Caki2 (cell line): ENCODE results near the gene EPO. TPM values are rescaled to one million over a fixed set of nuclear protein-coding genes. Genes with fewer than 3 reads are reported as not detected.
A peak's percentile ranks its signal among the peaks of the same experiment; 100 is the strongest.

Experiments used
- DNase-seq: peaks from one replicate; pipeline ENCODE4 v3.0.0-alpha.2; 2015; ENCODE audit warnings: low read depth
- in situ Hi-C: cut with HindIII; loops from 2 replicates; pipeline ENCODE4 v1.10.0; 2016; ENCODE audit warnings: low sequenced_read_pairs, low pct_unique_long_range_greater_than_20kb, mixed read lengths
- total RNA-seq: library from RNA; depleted of rRNA; stranded (reverse); fragments of >200 nt; shearing (Covaris generic); gene quantifications from 2 replicates; pipeline ENCODE4 v1.2.3, GENCODE V29; 2014; ENCODE audit warnings: low replicate concordance; rRNA removed

The EPO gene
- not detected in 2 replicates for total RNA-seq

DNA sequence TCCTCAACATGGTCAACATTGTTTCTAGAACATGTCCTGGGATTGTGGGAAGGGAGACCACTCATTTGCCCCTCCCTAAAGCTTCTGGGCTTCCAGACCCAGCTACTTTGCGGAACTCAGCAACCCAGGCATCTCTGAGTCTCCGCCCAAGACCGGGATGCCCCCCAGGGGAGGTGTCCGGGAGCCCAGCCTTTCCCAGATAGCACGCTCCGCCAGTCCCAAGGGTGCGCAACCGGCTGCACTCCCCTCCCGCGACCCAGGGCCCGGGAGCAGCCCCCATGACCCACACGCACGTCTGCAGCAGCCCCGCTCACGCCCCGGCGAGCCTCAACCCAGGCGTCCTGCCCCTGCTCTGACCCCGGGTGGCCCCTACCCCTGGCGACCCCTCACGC lies at the start of gene EPO:
TSS of gene EPO (plus strand) at position 190 of the 392 bp plus-strand sequence. CDS start 513 bp downstream, outside the sequence.
- in situ Hi-C loops: no loop called here
- DNase-seq: no peak

DNA sequence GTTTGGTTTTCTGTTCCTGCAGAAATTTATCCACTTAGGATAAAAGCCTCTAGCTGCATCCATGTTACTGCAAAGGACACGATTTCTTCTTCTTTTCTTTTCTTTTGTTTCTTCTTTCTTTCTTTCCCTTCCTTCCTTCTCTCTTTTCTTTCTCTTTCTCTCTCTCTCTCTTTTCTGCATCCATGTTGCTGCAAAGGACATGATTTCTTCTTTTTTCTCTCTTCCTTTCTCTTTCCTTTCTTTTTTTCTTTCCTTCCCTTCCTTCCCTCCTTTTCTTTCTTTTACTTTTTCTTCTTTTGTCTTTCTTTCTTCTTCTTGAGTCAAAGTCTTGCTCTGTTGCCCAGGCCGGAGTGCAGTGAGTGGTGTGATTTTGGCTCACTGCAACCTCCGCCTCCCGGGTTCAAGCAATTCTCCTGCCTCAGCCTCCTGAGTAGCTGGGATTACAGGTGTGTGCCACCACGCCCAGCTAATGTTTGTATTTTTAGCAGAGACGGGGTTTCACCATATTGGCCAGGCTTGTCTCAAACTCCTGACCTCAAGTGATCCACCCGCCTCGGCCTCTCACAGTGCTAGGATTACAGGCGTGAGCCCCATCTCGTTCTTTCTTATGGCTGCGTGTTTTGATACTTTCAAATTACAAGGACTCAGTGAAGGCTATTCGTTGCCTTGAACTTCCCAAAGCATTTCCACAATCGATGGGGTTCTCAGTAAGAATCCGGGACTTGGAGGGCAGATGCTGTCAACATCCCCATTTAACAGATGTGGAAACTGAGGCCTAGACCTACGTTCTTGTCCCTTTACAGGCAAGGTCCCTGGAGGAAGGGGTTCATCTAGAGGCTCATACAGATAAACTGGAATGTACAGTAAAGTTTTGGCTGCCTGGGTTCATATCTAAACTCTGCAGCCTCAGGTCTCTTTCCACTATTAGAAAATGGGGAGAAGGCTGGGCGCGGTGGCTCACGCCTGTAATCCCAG lies 48.6 kb upstream of the EPO start:
- DNase-seq: no peak
- in situ Hi-C loops: no loop called here

DNA sequence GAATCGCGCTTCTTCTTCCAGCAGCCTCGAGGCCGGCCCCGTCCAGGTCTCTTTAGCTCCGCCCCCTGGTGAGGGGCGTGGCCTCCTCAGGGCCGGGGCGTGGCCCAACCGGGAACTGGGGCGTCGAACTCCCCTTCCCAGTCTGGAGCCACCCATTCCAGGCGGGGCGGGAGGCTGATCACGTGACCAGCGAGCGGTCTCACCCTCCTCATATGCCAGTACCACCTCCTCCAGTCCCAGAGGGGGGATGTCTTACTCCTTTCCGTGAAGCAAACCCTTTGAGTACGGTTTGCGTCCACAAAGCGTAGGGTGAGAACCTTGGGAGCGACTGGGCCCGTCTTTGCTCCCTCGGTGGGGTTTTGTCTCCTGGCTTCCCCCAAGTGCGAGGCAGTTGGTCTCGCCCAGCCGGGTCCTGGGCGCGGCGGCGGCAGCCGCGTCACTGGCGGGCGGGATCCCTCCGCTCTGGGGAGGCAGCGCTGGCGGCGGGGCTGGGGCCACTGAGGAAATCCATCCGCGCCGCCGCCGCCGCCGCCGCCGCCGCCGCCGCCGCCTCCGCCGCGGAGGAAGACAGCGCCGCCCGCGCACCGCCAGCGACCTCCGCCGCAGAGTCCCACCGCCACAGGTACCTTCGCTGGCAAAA lies 46.8 kb upstream of the EPO start, which contains the start of gene GNB2:
TSS of gene GNB2 (plus strand) at position 439 of the 640 bp plus-strand sequence. CDS start 2,526 bp downstream, outside the sequence.
- peak; percentile 99 for DNase-seq
- in situ Hi-C loops: no loop called here

DNA sequence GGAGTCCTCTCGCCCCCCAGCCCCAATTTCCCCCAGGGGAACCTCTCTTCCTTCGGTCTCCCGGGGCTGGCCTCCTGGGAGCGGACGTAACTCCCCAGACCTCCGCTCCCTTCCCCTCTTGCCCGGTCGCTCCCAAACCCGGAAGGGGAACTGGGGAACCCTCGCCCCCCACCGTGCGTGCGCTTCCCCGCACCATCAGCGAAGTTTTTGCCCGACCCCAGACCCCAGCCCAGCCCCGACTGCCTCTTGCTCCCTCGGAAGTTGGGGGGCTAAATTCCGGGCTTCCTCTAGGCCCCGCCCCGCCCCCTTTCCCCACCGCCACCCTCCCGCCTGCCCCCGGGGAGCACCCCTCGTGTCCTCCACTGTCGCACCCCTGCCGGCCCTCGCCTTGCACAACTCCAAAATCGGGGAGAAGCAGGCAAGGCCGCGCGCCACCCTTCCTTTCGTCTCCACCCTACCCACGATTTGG lies 46.3 kb upstream of the EPO start:
- in situ Hi-C loops: no loop called here
- no peak for DNase-seq

DNA sequence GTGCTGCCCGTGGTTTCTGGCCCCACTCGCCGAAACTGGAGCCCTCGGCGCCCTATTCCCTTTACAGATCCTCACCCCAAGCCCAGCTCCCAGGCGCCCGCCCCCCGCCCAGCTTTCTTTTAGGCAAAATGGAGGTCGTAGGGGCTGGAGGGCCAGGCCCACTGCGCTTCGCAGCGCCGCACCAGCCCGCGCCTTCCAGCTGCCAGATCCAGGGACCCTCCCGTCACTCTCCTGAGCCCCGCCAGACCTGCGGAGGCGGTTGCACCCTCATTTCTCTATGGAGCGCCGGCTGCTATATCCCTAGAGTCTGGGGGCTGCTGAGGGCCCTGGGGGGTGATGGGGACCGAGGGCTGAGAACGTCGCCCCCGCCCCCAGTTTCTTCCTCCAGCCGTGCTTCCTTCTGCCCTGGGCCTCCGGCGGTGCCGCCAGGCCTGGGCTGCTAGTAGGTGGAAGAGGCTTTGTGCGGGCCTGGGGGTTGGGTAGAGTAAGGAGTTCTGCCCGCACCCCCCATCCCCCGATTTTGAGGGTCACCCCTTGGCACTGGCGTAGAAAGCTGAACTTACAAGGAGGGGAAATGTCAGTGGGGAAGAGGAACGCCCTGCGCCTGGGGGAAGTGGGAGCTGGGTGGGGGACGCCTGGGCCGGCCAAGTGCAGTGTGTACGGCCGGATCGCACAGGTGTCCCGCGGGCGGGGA lies 45.7 kb upstream of the EPO start:
- in situ Hi-C loops: no loop called here
- no peak for DNase-seq

DNA sequence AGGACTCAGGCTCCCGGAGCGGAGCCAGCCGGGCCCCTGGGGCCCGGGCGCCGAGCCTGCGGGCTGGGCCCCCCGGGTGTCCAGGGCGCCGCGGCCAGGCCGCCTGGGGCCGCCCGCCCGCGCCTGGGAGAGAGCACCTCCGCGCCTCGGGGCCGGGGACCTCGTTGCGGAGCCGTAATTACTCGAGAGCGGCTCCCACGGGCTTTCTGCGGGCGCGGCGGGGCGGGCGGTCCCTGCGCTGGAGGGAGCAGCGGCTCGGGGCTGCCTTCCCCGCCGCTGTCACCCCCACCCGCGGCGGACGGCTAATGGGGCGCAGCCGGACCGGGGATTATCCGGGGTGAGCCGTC lies 45.2 kb upstream of the EPO start:
- no peak for DNase-seq
- in situ Hi-C loops: no loop called here

DNA sequence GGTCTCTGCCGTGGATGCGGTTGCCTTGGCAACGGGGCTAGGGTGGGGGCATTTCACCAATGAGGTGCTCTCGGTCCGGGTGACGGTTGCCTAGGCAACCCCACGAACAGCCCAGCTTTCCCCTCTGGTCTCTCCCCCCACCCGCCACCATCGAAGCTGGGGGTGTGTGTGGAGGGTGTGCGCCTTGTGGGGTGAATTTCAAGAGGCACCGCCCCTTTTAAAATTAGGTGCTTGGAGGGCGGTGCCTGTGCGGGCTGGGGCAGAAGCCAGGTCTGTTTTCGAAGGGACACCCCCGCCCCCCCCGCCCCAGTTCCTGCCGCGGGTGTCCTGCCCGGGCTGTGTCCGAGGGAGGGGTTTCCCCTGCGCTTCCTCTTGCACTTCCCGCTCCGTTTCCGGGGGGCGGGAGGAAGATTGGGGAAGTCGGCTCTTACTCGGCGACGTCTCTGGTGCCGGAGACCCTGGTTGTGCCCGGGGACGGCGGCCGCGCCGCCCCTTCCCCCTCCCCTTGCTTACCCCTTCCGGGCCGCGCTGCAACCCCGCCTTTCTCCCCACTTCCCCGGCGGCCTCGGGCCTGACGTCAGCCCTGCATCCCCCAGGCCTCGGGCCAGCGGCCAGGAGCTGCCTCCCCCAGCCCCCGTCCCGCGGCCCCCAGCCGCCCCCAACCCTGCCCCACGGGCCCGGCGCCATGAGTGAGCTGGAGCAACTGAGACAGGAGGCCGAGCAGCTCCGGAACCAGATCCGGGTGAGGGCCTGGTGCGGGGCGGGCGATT lies 44.5 kb upstream of the EPO start:
- DNase-seq: no peak
- in situ Hi-C loops: no loop called here

DNA sequence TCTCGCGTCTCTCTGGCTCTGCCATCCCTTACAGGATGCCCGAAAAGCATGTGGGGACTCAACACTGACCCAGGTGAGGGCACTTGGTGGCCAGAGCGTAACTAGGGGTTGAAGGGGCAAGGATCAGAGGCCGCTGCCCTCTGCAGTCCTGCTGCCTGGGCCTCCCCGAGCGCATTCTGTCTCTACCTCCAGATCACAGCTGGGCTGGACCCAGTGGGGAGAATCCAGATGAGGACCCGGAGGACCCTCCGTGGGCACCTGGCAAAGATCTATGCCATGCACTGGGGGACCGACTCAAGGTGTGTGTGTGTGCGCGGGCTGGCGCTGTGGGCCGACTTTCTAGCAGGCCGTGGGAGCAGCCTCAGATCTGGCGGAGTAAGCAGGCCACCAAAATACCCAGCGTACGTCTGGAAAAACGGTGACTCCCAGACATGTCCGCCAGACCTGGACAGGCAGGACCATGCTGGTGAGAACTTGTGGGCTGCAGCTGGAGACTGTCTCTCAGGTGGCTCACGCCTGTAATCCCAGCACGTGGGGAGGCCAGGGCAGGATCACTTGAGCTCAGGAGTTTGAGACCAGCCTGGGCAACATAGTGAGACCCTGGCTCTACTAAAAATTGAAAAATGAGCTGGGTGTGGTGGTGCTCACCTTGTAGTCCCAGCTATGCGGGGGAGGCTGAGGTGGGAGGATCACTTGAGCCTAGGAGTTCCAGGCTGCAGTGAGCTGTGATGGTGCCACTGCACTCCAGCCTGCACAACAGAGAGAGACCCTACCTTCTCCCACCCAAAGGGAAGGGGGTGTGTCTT lies 43.6 kb upstream of the EPO start:
- no peak for DNase-seq
- in situ Hi-C loops: no loop called here

DNA sequence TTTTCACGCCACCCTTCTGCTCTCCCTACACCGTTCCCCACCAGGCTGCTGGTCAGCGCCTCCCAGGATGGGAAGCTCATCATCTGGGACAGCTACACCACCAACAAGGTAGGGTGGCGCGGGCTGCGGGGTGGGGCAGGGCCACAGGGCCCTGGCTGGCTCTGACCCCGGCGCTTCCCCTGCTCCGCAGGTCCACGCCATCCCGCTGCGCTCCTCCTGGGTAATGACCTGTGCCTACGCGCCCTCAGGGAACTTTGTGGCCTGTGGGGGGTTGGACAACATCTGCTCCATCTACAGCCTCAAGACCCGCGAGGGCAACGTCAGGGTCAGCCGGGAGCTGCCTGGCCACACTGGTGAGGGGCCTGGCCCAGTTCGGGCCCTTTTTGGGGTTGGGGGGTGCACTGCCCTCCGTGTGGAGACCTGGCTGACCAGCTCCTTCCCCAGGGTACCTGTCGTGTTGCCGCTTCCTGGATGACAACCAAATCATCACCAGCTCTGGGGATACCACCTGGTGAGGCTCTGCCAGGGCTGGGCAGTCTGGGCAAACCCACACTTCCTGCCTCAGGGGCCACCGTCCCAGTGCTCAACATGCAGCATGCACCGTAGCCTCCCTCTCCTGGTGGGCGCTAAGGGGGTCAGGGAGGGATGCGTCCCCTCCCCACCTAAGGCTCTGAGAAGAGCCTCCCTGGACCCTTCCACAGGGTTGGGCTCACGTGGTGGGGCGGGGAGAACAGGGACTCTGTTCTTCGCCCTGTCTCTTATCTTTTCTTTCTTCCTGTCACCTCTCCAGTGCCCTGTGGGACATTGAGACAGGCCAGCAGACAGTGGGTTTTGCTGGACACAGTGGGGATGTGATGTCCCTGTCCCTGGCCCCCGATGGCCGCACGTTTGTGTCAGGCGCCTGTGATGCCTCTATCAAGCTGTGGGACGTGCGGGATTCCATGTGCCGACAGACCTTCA lies 42.7 kb upstream of the EPO start:
- DNase-seq: no peak
- in situ Hi-C loops: no loop called here

DNA sequence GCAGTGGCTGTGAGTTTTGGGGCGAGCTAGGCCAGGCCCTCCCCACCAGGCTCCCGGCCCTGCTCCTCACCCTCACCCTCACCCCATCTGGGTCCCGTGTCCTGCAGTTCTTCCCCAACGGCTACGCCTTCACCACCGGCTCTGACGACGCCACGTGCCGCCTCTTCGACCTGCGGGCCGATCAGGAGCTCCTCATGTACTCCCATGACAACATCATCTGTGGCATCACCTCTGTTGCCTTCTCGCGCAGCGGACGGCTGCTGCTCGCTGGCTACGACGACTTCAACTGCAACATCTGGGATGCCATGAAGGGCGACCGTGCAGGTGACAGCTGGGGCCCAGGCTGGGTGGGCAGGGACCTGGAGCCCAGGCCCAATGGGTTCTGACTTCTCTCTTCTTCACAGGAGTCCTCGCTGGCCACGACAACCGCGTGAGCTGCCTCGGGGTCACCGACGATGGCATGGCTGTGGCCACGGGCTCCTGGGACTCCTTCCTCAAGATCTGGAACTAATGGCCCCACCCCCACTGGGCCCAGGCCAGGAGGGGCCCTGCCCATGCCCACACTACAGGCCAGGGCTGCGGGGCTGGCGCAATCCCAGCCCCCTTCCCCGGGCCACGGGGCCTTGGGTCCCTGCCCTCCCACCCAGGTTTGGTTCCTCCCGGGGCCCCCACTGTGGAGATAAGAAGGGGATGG lies 41.8 kb upstream of the EPO start:
- in situ Hi-C loops: no loop called here

DNA sequence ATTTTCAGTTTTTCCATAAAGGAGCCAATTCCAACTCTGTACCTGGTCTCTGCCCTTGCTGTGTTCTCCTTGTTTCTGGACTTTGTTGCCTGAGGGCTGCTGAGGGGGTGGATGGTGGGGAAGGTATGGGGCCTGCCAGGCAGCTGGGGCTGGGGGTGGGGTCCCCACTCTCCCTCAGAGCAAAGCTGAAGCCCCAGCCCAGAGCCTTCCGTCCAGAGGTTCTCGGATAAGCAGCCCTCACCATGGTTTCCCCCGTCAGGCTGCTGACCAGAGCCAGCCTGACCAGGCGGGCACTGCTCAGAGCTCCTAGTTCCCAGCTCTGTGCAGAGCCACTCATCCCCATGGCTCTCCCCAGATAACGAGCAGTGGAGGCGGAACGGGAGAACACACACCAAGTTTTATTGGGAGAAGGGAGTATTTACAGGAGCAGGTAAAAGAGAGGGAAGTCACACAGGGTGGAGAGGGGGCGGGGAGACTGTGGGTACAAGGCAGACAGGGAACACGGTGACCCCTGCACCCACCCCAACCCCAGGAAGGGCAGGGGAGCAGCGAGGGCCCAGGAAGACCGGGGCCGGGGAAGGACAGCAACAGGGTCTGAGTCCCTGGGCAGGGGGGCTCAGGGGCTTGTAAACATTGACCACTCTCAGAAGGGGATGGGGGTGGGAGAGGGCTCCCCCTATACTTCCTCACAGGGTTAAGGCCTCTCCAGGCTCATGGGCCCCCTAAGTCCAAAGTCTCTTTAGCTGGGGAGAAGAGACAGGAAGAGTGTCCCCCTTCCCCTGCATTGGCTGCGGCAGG lies 40.9 kb upstream of the EPO start:
- DNase-seq: no peak
- in situ Hi-C loops: no loop called here

More for the DNA sequence above, 41.8 kb upstream of the EPO start:
- DNase-seq: no peak

DNA sequence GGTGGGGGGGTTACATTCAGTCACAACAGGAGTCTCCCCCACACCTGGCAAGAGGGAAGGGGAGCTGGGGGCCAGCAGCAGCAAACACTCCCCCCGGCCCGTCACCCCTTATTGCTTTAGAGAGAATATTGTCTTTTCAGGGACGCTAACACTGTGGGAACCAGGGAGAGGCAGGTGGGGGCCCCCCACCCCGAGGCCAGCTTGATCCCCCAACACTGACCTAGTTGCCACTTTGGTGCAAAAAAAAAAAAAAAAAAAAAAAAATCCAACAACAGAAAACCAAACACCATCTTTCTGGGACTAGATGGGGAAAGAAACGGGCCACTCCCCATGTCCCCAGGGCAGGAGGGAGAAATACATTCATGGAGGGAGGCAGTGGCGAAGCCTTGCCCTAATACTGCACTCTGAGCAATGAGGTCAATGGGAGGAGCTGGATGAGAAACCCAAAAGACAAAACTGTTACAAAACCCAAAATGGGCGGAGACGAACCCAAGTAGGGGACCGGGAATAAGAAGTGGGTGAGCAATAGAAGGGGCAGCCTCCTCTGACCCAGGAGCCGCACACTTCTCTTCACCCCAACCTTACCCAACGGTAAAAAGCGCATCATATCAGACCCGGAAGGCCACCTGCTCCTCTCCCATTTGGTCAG lies 40.2 kb upstream of the EPO start:
- in situ Hi-C loops: no loop called here
- no peak for DNase-seq

DNA sequence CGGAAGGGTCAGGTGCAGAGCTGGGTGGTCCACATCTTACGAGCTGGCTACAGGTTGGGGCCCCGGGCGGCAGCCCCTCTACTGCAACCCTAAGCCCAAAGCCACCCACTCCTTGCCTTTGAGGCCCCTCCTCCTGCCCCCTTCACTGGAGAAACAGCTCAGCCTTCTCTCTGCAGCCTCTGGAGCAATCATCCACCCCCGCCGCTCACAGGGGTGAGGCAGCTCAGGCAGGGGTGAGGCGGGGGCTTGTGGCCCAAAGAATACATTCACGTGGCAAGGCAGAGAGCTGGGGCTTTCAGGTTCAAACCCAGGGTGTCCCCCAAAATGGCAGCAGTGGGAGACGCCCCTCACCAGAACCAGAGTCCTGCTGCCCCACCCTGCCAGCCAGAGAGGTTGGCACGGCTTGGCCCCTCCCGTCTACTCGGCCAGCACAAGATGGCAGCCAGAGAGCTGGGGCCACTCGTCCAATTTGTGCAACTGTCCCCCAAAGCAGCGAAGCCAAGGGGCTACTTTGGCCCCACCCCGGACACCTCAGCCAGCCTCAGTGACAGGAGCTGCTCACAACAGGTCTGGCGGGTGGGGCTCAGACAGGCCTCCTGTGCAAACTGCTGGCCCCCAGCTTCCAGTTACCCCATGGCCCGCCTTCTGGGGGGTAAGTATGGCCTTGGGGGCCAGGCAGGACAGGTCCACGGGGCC lies 39.5 kb upstream of the EPO start:
- in situ Hi-C loops: no loop called here
- DNase-seq: no peak
